GM20431 (cell line): ENCODE data around the gene VSNL1.

Source experiments
- in situ Hi-C: fragments of 300-500 bp; cut with MseI, MboI; formaldehyde crosslinking; loops from one replicate; pipeline ENCODE4 v1.15.0; 2020; ENCODE audit warnings: low sequenced_read_pairs; ENCODE audit not compliant: unreplicated experiment

VSNL1 gene

GRCh38 chr2:17672583-17673317, 132.3 kb downstream of the VSNL1 start:
- in situ Hi-C loops: no loop called here

- in situ Hi-C loops: no loop called here
These were observed 134.3 kb downstream of the VSNL1 start for GRCh38 chr2:17674817-17675216.

GRCh38 chr2:17680119-17680518, 139.6 kb downstream of the VSNL1 start:
- in situ Hi-C loops: no loop called here

- in situ Hi-C loops: no loop called here
These were observed 141.8 kb downstream of the VSNL1 start for GRCh38 chr2:17682098-17682857.

- in situ Hi-C loops: no loop called here
These were observed 143.5 kb downstream of the VSNL1 start for GRCh38 chr2:17683981-17684380.

- in situ Hi-C loops: no loop called here
These were observed 148.1 kb downstream of the VSNL1 start for GRCh38 chr2:17688600-17688999.

GRCh38 chr2:17689010-17689409, 148.5 kb downstream of the VSNL1 start:
- in situ Hi-C loops: no loop called here

GRCh38 chr2:17690776-17691175, 150.3 kb downstream of the VSNL1 start:
- in situ Hi-C loops: no loop called here
